GM23338 (cell line): ENCODE measurements around the gene MORC1. TPM values are rescaled to one million over a fixed set of nuclear protein-coding genes. Genes with fewer than 3 reads are reported as not detected.
A peak's percentile ranks its signal among the peaks of the same experiment; 100 is the strongest.

Experiments used
- ATAC-seq: fragments of 200-7000 bp; cut with Tn5 transposase; 3 replicates; pipeline ENCODE4 v1.9.1; 2020
- DNase-seq: peaks from one replicate; pipeline ENCODE4 v3.0.0-alpha.2; 2015; ENCODE audit warnings: low spot score
- H2AFZ ChIP-seq: fragments of 200-600 bp; sonication (generic); 2 replicates; pipeline ENCODE4 v1.8.0; 2016; ENCODE audit warnings: antibody characterized with exemption, mild to moderate bottlenecking, moderate library complexity
- H3F3A ChIP-seq: fragments of 200-600 bp; sonication (generic); replicated peaks from 2 replicates; pipeline ENCODE4 v1.8.0; 2017; ENCODE audit warnings: antibody characterized with exemption, mixed run types, low read depth
- H3K27ac ChIP-seq: fragments of 200-600 bp; sonication (generic); 2 replicates; pipeline ENCODE4 v1.6.1; 2016; ENCODE audit warnings: low read depth
- H3K27me3 ChIP-seq: fragments of 200-600 bp; sonication (generic); 2 replicates; pipeline ENCODE4 v1.8.0; 2016; ENCODE audit warnings: mild to moderate bottlenecking, mixed run types, moderate library complexity; ENCODE audit not compliant: insufficient read depth
- H3K36me3 ChIP-seq: fragments of 200-600 bp; sonication (generic); 2 replicates; pipeline ENCODE4 v1.8.0; 2016; ENCODE audit warnings: mild to moderate bottlenecking; ENCODE audit not compliant: insufficient read depth
- H3K4me1 ChIP-seq: fragments of 200-600 bp; sonication (generic); 2 replicates; pipeline ENCODE4 v1.8.0; 2016; ENCODE audit warnings: mild to moderate bottlenecking, moderate library complexity; ENCODE audit not compliant: insufficient read depth
- H3K4me2 ChIP-seq: fragments of 200-600 bp; sonication (generic); 2 replicates; pipeline ENCODE4 v1.7.1; 2017; ENCODE audit warnings: mixed run types
- H3K4me3 ChIP-seq: fragments of 200-600 bp; sonication (generic); 2 replicates; pipeline ENCODE4 v1.6.1; 2016; ENCODE audit warnings: mixed run types
- H3K79me2 ChIP-seq: fragments of 200-600 bp; sonication (generic); replicated peaks from 2 replicates; pipeline ENCODE4 v1.8.0; 2017; ENCODE audit warnings: mild to moderate bottlenecking; ENCODE audit not compliant: insufficient read depth
- H3K9me2 ChIP-seq: fragments of 200-600 bp; sonication (generic); 2 replicates; pipeline ENCODE4 v1.8.0; 2017; ENCODE audit not compliant: insufficient read depth
- H4K20me1 ChIP-seq: fragments of 200-600 bp; sonication (generic); replicated peaks from 2 replicates; pipeline ENCODE4 v1.8.0; 2017; ENCODE audit warnings: mild to moderate bottlenecking; ENCODE audit not compliant: insufficient read depth
- H3K27ac Mint-ChIP-seq: 2 replicates; pipeline ENCODE4 v1.8.0; 2020; ENCODE audit warnings: inconsistent platforms, mild to moderate bottlenecking, moderate library complexity, mixed read lengths
- H3K27me3 Mint-ChIP-seq: 3 replicates; pipeline ENCODE4 v1.8.0; 2022; ENCODE audit warnings: low read depth, mild to moderate bottlenecking, moderate library complexity, mixed read lengths, inconsistent platforms; ENCODE audit not compliant: insufficient read depth, poor library complexity
- H3K36me3 Mint-ChIP-seq: 3 replicates; pipeline ENCODE4 v1.8.0; 2021; ENCODE audit warnings: low read depth, mild to moderate bottlenecking, inconsistent platforms, moderate library complexity, mixed read lengths
- H3K4me1 Mint-ChIP-seq: 3 replicates; pipeline ENCODE4 v1.8.0; 2020; ENCODE audit warnings: mild to moderate bottlenecking, inconsistent platforms, mixed read lengths
- H3K4me3 Mint-ChIP-seq: 3 replicates; pipeline ENCODE4 v1.8.0; 2021; ENCODE audit warnings: moderate library complexity, mild to moderate bottlenecking, inconsistent platforms, mixed read lengths
- H3K9me3 Mint-ChIP-seq: 3 replicates; pipeline ENCODE4 v1.8.0; 2020; ENCODE audit warnings: moderate library complexity, mild to moderate bottlenecking, inconsistent platforms, mixed read lengths
- EZH2 ChIP-seq: fragments of 200-600 bp; sonication (generic); IDR thresholded peaks from one replicate; pipeline ENCODE4 v1.8.0; 2017; ENCODE audit warnings: antibody characterized with exemption, mild to moderate bottlenecking, low read depth; ENCODE audit not compliant: unreplicated experiment
- EZH2phosphoT487 ChIP-seq: fragments of 200-600 bp; sonication (generic); IDR thresholded peaks from one replicate; pipeline ENCODE4 v1.8.1; 2018; ENCODE audit warnings: antibody characterized with exemption; ENCODE audit not compliant: unreplicated experiment
- JUNB ChIP-seq: IDR thresholded peaks from one replicate; pipeline ENCODE4 v1.6.1; 2016; ENCODE audit warnings: antibody characterized with exemption; ENCODE audit not compliant: unreplicated experiment
- NANOG ChIP-seq: IDR thresholded peaks from 2 replicates; pipeline ENCODE4 v1.6.1; 2016; ENCODE audit warnings: antibody characterized with exemption, borderline replicate concordance
- POLR2AphosphoS5 ChIP-seq: IDR thresholded peaks from 2 replicates; pipeline ENCODE4 v1.6.1; 2016; ENCODE audit warnings: antibody characterized with exemption, low read depth
- REST ChIP-seq: IDR thresholded peaks from one replicate; pipeline ENCODE4 v1.6.1; 2018; ENCODE audit warnings: antibody characterized with exemption; ENCODE audit not compliant: unreplicated experiment
- STAT1 ChIP-seq: IDR thresholded peaks from one replicate; pipeline ENCODE4 v1.6.1; 2016; ENCODE audit warnings: antibody characterized with exemption; ENCODE audit not compliant: unreplicated experiment
- ZNF114 ChIP-seq: fragments of 250-450 bp; sonication (Bioruptor Pico); IDR thresholded peaks from 2 replicates; pipeline ENCODE4 v1.5.0; 2020; ENCODE audit warnings: mild to moderate bottlenecking, moderate library complexity
- ZNF331 ChIP-seq: fragments of 250-450 bp; sonication (Bioruptor Pico); IDR thresholded peaks from 2 replicates; pipeline ENCODE4 v1.5.0; 2020; ENCODE audit warnings: low read depth, mild to moderate bottlenecking, moderate library complexity
- polyA plus RNA-seq: library from polyadenylated mRNA; unstranded; fragments of >200 nt; fragmentation: Nextera tagmentation; extraction: Ambion mirVana; gene quantifications from 2 replicates; pipeline ENCODE4 v1.2.1, GENCODE V29; 2016
- total RNA-seq: library from RNA; depleted of rRNA; stranded (reverse); fragments of >200 nt; shearing (Covaris generic); gene quantifications from 2 replicates; pipeline ENCODE4 v1.2.3, GENCODE V29; 2014
- TF ChIP-seq, protein P1 (sequence below): fragments of 250-450 bp; sonication (Bioruptor Pico); IDR thresholded peaks from 2 replicates; pipeline ENCODE4 v1.5.0; 2020; ENCODE audit warnings: mild to moderate bottlenecking, moderate library complexity
- TF ChIP-seq, protein P2 (sequence below), 2 experiments: fragments of 200-600 bp in 1 of 2; sonication (generic) in 1 of 2; conservative IDR thresholded peaks; 2 replicates each; pipeline versions ENCODE4 v1.5.1 to v1.6.1; 2016 to 2017; ENCODE audit warnings: antibody characterized with exemption in 2 of 2, low read depth in 2 of 2, mild to moderate bottlenecking in 2 of 2, moderate library complexity in 1 of 2

The MORC1 gene
- total and polyA plus RNA-seq, 2 experiments from 2014 or later: not detected

- H3K27me3 ChIP-seq: no peaks in the 10 kb centered on the region
- DNase-seq (no peak), ATAC-seq (no peak)
- Mint-ChIP-seq H3K27me3 (no peaks in the 10 kb centered on the region), H3K9me3 (no peaks in the 10 kb centered on the region; the same call in 2 of the 3 replicates), H3K36me3 (no peaks in the 10 kb centered on the region), H3K4me1 (0 out of 3 replicates have a peak, but pooled peaks cover 2% of the 10 kb centered on the region), H3K27ac (no peak overlapping the region), H3K4me3 (no peak overlapping the region)
- H2AFZ ChIP-seq: 0 out of 2 replicates have a peak overlapping the region, but pooled peaks have one; percentile 5
- no peak overlapping the region for H3K27ac ChIP-seq
- H3K4me2 ChIP-seq: no peak overlapping the region
- no peaks in the 10 kb centered on the region for H3F3A ChIP-seq
- TF ChIP-seq ZNF114 (CRISPR knock-in tag) (no peak), JUNB (no peak), POLR2AphosphoS5 (no peak), REST (no peak), NANOG (no peak), EZH2phosphoT487 (no peak), STAT1 (no peak), EZH2 (no peak), ZNF331 (no peak)
- TF ChIP-seq, protein P1, sequence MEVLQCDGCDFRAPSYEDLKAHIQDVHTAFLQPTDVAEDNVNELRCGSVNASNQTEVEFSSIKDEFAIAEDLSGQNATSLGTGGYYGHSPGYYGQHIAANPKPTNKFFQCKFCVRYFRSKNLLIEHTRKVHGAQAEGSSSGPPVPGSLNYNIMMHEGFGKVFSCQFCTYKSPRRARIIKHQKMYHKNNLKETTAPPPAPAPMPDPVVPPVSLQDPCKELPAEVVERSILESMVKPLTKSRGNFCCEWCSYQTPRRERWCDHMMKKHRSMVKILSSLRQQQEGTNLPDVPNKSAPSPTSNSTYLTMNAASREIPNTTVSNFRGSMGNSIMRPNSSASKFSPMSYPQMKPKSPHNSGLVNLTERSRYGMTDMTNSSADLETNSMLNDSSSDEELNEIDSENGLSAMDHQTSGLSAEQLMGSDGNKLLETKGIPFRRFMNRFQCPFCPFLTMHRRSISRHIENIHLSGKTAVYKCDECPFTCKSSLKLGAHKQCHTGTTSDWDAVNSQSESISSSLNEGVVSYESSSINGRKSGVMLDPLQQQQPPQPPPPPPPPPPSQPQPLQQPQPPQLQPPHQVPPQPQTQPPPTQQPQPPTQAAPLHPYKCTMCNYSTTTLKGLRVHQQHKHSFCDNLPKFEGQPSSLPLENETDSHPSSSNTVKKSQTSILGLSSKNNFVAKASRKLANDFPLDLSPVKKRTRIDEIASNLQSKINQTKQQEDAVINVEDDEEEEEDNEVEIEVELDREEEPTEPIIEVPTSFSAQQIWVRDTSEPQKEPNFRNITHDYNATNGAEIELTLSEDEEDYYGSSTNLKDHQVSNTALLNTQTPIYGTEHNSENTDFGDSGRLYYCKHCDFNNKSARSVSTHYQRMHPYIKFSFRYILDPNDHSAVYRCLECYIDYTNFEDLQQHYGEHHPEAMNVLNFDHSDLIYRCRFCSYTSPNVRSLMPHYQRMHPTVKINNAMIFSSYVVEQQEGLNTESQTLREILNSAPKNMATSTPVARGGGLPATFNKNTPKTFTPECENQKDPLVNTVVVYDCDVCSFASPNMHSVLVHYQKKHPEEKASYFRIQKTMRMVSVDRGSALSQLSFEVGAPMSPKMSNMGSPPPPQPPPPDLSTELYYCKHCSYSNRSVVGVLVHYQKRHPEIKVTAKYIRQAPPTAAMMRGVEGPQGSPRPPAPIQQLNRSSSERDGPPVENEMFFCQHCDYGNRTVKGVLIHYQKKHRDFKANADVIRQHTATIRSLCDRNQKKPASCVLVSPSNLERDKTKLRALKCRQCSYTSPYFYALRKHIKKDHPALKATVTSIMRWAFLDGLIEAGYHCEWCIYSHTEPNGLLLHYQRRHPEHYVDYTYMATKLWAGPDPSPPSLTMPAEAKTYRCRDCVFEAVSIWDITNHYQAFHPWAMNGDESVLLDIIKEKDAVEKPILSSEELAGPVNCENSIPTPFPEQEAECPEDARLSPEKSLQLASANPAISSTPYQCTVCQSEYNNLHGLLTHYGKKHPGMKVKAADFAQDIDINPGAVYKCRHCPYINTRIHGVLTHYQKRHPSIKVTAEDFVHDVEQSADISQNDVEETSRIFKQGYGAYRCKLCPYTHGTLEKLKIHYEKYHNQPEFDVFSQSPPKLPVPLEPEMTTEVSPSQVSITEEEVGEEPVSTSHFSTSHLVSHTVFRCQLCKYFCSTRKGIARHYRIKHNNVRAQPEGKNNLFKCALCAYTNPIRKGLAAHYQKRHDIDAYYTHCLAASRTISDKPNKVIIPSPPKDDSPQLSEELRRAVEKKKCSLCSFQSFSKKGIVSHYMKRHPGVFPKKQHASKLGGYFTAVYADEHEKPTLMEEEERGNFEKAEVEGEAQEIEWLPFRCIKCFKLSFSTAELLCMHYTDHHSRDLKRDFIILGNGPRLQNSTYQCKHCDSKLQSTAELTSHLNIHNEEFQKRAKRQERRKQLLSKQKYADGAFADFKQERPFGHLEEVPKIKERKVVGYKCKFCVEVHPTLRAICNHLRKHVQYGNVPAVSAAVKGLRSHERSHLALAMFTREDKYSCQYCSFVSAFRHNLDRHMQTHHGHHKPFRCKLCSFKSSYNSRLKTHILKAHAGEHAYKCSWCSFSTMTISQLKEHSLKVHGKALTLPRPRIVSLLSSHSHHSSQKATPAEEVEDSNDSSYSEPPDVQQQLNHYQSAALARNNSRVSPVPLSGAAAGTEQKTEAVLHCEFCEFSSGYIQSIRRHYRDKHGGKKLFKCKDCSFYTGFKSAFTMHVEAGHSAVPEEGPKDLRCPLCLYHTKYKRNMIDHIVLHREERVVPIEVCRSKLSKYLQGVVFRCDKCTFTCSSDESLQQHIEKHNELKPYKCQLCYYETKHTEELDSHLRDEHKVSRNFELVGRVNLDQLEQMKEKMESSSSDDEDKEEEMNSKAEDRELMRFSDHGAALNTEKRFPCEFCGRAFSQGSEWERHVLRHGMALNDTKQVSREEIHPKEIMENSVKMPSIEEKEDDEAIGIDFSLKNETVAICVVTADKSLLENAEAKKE: no peak
- TF ChIP-seq, protein P2, sequence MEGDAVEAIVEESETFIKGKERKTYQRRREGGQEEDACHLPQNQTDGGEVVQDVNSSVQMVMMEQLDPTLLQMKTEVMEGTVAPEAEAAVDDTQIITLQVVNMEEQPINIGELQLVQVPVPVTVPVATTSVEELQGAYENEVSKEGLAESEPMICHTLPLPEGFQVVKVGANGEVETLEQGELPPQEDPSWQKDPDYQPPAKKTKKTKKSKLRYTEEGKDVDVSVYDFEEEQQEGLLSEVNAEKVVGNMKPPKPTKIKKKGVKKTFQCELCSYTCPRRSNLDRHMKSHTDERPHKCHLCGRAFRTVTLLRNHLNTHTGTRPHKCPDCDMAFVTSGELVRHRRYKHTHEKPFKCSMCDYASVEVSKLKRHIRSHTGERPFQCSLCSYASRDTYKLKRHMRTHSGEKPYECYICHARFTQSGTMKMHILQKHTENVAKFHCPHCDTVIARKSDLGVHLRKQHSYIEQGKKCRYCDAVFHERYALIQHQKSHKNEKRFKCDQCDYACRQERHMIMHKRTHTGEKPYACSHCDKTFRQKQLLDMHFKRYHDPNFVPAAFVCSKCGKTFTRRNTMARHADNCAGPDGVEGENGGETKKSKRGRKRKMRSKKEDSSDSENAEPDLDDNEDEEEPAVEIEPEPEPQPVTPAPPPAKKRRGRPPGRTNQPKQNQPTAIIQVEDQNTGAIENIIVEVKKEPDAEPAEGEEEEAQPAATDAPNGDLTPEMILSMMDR (conservative IDR thresholded peaks at IDR 0.05; ENCODE audit: low read depth in 2 of 2): no peak
- H4K20me1 ChIP-seq: no peaks in the 10 kb centered on the region
- no peaks in the 10 kb centered on the region for H3K79me2 ChIP-seq
- no peaks in the 10 kb centered on the region for H3K9me2 ChIP-seq
- no peak overlapping the region for H3K4me3 ChIP-seq
- H3K36me3 ChIP-seq: no peaks in the 10 kb centered on the region
- H3K4me1 ChIP-seq: no peaks in the 10 kb centered on the region; the same call in 1 of the 2 replicates
Measured at GRCh38 chr3:109025896-109026295, 92.0 kb downstream of the MORC1 start.
